IPS-NIHi7 (cell line): ENCODE results near the gene LBP.
"Not testable (repeated sequence)": the region's sequence is repeated elsewhere in the genome, so short reads cannot be mapped to it uniquely, and the experiment has no call there.

Experiments
- DNase-seq: peaks from one replicate; pipeline ENCODE4 v3.0.0; 2012; ENCODE audit warnings: mixed read lengths; ENCODE audit errors: extremely low spot score

Gene LBP, protein sequence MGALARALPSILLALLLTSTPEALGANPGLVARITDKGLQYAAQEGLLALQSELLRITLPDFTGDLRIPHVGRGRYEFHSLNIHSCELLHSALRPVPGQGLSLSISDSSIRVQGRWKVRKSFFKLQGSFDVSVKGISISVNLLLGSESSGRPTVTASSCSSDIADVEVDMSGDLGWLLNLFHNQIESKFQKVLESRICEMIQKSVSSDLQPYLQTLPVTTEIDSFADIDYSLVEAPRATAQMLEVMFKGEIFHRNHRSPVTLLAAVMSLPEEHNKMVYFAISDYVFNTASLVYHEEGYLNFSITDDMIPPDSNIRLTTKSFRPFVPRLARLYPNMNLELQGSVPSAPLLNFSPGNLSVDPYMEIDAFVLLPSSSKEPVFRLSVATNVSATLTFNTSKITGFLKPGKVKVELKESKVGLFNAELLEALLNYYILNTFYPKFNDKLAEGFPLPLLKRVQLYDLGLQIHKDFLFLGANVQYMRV

DNA sequence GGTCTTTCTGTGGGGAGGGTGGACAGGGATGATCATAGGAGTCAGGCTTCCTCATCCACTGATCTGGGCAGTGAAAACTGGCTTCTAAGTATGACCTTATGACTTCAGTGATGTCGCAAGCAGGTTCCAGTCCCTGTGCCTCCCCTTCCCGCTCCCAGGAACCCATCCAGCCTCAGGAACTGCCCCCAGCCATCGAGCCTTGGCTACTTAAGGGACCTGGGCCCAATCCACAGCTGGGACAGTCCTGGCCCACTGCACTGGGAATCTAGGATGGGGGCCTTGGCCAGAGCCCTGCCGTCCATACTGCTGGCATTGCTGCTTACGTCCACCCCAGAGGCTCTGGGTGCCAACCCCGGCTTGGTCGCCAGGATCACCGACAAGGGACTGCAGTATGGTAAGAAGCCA, at the start of gene LBP:
TSS of gene LBP (plus strand) at position 236 of the 405 bp plus-strand sequence. CDS start at position 271, 35 bp downstream.
- no peak for DNase-seq

DNA sequence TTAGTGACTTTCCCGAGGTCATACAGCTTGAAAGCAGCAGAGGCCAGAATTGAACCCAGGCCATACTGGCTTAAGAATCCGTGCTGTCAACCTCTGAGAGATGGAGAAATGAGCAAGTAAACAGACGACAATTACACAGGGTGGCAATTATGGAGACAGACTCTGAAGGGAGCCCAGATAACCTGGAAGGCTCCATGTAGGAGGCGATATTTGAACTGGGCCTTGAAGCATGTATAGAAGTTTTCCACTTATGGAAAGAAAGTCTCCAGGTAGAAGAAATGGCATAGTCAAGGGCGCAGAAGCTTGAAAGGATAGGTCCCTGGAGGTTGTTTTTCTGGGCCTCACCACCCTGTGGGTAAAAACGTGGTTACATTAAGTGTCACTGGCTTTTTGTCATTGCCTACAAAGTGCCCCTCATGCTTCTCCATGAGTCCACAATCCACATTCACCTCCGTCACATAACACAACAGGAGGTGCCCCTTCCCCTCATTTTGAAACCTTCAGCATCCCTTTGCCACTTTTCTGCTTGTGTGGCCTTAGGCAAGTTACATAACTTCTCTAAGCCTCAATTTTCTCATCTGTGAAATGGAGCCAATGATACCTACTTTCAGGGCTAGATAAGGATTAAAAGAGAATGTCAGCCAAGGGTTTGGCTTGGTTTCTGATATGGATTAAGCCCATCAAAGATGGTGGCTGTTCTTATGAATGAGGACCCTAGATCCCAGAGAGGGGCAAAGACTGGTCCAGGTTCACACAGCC, 48.2 kb upstream of the LBP start:
- no peak for DNase-seq

DNA sequence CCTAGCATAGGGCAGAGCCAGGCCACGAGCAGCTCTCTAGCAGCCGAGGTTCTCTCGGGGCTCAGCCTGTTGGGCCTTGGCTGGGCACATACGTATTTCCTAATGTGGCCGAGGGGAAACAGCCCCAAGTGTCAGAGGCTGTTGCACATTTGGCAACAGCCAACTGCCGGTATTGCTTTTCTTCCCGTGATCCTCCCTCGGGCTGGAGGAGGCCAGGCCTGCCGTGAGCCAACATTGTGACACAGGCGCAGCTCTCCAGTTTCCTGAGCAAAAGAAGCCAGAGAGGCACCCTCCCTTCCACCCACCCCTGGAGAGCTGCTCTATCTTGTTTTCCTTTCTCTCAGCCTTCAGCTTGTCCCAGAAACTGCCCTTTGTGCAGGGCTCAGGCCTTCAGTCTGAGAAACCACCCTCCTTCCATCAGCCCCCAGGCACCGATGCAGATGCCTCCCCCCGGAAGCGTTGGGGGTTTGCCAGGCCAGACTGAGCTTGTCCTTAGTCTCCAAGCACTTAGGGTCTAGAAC, 47.5 kb upstream of the LBP start:
- no peak for DNase-seq

DNA sequence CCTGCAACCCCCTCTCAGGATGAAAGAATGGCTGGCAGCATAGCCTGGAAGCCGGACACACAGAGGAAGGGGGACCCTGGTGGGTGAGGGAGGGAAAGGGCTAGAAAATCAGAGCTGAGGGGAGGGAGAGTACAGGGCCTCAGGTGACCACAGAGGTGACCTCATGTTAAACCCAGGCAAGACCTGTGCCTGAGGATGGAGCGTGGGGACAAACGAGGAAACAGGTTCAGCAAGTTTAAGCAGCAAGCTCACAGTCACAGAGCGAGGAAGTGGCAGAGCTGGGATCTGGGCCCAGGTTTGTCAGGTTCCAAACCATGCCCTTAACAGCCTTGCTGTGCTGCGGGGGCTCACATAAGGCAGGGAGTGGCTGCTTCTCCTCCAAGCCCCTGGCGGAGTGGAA, 46.3 kb upstream of the LBP start:
- DNase-seq, result peak; percentile 30

DNA sequence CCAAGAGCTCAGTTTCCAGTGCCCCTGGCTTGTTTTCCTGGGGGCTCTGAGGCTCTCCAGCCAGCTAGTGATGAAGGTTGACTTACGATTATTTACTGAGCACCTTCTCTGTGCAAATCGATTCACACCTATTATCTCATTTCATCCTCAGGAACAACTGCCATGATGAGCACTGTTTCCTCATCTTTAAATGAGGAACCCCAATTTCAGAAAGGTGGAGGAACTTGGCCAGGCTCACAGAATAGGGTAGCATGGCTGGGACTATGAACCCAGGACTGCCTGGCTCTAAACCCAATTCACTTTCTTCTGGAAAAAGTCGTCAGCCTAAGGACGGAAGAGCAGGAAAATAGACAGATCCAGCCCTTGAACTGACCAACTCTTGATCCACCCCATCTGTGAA, 45.8 kb upstream of the LBP start:
- DNase-seq, result no peak

DNA sequence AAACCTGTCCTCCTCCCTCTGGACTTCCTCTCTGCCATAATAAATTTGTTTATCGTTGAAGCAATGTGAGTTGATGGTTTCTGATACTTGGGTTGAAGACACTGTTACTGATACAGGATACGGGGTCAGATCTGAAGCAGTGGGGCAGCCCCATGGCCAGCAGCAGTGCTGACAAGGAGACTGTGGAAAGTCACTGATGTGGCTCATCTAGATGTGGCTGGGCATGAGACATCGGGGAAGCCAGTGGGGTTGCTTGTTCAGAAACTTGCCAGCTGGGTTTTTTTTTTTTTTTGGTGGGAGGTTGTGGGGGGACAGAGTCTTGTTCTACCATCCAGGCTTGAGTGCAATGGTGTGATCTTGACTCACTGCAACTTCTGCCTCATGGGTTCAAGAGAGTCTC, 45.0 kb upstream of the LBP start:
- no peak for DNase-seq

DNA sequence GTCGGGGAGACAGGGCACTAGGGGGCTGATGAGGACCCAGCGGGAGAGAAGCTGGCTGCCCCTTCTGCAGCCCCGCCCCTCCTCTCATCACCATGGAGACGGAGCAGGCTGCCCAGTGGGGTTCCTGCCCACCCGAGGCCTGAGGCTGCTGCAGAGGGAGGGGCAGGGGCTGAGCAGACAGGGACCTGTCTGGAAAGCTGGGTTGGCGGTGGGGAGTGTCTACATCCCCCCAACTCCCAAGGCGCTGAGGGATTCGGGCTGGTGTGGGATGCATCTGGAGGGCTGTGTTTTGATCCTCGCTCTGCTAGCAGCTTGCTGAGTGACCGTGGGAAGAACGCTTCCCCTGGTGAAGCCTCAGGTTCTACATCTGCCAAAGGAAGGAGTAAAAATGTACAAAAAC, 43.5 kb upstream of the LBP start:
- DNase-seq, result no peak

DNA sequence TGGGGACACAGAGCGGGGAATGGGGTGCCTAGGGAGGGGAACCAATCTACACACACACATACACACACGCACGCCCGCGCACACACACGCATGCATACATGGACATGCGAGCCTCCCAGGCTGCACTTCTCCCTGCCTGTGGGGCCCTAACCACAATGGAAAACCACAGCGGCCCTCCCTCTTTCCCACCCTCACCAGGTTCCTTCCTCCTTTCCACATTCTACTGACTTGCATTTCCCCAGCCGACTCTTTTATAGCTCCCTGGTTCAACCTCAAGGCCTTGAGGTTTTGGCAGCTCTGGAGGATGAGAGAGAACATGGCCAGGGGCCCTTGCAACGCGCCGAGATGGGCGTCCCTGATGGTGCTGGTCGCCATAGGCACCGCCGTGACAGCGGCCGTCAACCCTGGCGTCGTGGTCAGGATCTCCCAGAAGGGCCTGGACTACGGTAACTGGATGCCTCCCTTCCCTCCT, 42.3 kb upstream of the LBP start, which contains the start of gene BPI:
TSS of gene BPI (plus strand) at position 249 of the 472 bp plus-strand sequence. CDS start at position 317, 68 bp downstream.
- no peak for DNase-seq

DNA sequence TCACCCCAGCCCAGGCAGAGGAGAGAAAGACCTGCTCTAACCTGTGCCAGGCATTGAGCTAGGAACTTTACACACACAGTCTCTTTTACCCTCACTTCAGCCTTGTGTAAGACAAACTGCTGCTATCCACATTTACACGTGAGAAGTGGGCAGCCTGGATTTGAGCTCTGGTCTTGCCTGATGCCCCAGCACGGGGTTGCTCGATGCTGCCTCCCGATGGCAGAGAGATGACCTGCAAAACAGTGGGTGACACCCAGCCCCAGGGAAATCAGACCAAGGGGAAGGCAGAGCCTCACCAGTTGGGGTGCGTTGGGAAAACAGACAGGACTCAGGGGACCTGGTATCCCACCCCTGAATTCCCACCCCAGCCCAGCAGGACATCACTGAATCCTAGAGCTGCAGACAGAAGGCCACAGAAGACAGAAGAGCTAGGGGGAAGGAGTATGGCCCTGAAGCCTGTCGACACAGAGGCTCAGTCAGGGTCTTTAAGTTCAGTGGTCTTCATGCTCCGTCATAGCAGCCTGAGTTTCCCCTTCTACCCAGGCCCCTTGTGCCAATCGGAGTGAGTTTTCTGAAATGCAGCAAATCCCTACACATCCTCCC, 41.3 kb upstream of the LBP start:
- peak; percentile 81 for DNase-seq

DNA sequence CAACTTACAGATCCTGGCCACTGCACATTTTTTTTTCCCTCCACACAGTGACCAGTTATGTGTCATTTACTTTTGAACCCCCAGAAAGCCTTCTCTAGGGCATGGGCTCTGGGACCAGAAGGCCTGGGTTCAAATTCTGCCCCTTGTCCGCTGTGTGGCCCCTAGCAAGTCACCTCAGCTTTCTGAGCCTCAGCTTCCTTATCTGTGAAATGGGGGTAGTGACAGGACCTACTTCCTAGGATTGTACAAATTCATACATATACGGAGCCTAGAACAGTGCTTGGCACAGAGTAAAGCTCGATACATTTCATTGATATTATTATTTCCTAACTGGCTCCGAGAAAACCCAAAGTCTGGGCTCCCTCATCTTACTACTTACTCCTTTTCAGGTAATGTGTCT, 40.7 kb upstream of the LBP start:
- DNase-seq, result no peak

DNA sequence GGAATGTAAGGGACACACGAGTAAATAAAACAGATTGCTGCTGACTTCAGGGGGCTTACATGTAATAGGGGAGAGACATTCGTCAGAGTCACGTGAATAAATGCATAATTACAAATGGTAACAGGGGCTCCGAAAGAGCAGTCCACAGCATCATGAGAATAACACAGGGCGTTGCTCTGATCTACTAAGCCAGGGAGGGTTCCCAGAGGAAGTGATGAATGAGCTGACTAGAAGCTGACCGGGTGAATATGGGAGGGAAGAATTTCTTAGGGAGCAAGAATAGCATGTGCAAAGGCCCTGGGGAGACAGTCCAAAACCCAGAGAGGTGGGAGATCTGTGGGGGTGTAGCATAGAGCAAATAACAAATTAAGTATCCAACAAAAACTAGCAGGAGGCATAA, 39.9 kb upstream of the LBP start:
- no peak for DNase-seq

DNA sequence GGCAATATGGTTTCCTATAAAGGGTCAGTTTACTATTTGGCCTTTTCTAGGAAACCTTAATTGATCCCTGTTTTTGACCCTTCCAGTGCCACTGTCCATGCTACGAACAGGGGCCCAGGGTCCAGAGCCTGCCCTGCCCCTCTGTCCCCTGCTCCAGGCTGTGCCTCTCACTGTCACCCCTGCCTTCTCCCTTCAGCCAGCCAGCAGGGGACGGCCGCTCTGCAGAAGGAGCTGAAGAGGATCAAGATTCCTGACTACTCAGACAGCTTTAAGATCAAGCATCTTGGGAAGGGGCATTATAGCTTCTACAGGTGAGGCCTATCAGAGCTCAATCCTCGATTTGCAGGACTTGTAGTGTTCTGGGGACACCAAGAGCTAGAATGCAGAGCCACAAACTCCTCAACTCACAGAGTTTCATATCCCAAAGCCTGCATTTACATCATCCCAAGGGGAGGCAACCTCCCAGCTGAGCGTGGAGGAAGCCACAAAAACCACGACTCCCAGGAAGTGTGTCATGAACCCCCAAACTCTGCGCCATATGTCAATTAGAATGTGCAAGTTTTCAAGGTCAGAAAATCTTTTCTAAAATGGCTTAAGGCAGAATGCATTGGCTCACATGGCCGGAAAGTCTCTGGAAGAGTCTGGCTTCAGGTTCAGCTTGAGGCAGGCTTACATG, 38.8 kb upstream of the LBP start:
- no peak for DNase-seq

DNA sequence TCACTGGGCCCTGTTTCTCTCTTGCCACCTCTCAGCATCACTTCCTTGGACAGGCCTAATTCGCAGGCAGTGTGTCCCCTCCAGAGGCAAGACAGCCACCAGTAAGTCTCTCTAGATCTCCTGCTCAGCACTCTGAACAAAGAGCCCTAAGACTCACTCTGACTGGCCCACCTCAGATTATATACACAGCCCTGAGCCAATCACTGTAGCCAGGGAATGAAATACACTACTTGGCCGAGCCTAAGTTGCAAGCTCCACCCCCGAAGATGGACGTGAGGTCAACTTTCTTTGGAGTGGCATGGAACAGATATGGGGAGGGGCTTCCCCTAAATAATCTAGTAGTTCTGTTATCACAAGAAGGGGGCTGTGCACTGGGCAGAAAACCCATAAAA, 38.2 kb upstream of the LBP start:
- no peak for DNase-seq

DNA sequence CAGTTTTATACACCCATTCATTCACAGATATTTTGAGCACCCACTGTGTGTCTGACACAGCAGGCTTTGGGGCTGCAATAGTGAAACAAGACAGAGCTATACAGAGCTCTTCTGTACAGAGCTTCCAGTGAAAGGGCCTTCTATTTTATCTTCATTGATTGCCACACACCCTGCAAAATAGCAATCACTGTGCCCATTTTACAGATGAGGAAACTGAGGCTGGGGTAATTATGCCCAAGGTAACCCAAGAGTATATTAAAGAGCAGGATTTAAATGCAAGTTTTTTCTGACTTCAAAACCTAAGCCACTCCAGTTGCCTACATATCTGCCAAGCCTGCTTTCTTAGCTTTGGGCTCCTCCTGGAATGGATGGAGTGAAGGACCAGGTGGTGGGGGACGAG, 37.8 kb upstream of the LBP start:
- DNase-seq, result no peak

DNA sequence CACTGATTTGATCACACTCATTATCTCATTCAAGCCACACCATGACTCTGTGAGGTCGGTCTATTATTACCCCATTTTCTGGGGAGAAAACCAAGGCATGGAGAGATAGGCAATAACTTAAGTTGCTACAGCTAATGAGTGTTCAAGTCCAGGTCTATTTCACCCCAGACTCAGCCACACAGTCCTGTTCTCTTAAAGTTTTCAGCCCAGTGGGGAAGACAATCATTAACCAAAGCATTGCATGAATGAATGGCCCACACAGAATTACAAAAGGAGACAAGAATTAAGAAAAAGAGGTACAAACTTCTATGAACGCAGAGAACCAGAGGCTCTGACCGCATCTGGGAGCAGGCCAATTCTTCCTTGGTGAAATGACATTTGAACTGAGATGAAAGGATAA, 35.2 kb upstream of the LBP start:
- no peak for DNase-seq

DNA sequence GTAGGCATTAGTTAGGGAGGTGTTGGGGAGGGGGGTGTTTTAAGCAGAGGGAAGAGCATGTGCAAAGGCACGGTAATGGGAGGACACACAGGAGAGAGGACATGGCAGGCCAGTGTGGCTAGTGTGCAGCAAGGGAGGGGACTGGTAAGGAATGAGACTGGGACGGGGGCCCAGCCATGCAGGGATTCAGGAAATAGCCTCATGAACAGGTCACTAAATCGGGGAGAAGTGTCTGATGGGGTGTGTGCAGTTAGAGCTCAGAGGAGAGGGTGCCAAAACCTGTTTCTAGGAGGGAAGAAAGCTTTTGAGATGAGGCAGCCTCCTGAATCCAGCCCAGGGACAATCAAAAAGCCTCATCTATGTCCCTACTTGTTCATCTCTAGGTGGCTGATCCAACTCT, 34.8 kb upstream of the LBP start:
- no peak for DNase-seq

DNA sequence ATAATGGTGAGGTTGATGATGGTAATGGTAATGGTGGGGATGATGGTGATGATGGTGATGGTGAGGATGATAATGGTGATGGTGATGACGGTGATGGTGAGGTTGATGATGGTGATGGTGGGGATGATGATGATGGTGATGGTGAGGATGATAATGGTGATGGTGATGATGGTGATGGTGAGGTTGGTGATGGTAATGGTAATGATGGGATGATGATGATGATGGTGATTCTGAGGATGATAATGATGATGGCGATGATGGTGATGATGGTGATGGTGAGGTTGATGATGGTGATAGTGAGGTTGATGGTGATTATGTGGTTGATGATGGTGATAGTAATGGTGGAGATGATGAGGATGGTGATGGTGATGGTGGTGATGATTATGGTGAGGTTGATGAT, 32.6 kb upstream of the LBP start:
- no peak for DNase-seq

DNA sequence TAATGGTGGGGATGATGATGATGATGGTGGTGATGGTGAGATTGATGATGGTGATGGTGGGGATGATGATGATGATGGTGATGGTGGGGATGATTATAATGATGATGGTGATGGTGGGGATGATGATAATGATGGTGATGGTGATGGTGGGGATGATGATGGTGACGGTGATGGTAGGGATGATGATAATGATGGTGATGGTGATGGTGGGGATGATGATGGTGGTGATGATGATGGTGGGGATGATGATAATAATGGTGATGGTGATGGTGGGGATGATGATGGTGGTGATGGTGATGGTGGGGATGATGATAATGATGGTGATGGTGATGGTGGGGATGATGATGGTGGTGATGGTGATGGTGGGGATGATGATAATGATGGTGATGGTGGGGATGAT, 31.9 kb upstream of the LBP start:
- not testable (repeated sequence) for DNase-seq

DNA sequence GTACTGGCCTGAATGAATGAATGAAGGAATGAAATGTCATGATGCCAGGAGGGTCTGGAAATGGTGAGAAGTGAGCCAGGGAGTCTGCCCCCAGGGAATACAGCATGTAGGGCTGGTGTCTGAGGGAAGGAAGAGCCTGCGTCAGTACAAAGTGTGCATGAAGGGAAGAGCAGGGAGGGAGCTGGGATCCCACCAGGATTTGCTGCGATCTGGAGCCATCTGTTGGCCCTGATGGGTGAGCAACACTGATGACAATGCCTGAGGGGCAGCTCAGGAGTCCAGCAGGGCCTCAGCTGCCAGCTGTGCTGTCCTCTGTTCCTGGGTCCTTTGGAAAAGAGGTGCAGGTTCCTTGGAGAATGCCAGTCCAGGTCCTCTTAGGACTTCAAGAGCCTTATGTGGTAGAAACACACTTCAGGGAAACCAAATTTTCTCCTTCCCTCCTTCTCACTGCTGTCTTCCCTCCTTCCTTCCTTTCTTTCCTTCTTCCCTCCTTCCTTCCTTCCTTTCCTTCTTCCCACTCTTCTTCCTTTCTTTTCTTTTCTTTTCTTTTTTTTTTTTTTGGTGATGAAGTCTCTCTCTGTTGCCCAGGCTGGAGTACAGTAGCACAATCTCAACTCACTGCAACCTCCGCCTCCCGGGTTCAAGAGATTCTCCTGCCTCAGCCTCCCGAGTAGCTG, 30.9 kb upstream of the LBP start:
- no peak for DNase-seq

DNA sequence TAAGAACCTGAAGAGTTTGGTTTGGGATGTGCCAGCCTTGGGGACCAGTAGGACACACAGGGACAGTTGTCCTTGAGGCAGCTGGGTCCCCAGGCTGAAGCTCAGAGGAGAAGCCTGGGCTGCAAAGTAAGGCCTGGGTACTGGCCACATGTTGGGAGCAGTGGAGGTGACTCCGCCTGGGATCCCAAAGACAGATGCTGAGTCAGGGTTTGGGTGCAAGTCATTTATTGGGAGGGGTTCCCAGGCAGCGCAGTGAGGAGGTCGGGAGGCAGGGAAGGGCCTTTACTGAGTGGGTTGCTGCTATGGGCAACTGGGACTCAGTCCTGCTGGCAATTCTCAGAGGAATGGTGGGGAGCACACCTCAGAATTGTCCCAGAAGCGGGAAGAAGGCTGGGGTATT, 29.9 kb upstream of the LBP start:
- DNase-seq, result no peak

DNA sequence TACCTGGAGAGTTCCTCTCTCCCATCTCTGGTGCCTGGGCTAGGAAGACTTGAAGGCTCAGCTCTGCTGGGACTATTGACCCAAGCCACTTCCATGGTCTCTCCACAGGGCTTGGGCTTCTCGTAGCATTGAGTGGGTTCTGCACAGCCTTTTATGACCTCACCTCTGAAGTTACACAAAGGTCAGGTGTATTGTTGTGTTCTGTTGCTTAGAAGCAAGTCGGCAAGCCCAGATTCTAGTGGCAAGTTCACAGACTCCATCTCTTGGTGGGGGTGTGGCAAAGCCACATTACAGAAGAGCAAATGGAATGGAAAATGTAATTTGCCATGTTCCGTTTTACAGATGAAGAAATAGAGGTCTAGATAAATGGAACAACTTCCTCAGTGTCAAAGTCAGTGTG, 28.9 kb upstream of the LBP start:
- no peak for DNase-seq
